IMR-90 (cell line): ENCODE results near the gene PITPNC1. TPM values are rescaled to one million over a fixed set of nuclear protein-coding genes. Genes with fewer than 3 reads are reported as not detected.

Experiments used
- ATAC-seq: fragments of 200-7000 bp; cut with Tn5 transposase; 2 replicates; pipeline ENCODE4 v1.9.1; 2020; ENCODE audit warnings: low read depth, mild to moderate bottlenecking, moderate library complexity
- BruUV-seq: library from RNA; stranded (reverse); fragments of 400-500 nt; replicated peaks from 2 replicates; lab custom pipeline; 2021; lab: Mats Ljungman, UMichigan
- CTCF ChIA-PET: fragments of 300-600 bp; formaldehyde crosslinking; extraction: SDS; loops from one replicate; lab custom pipeline; 2021; ENCODE audit warnings: antibody characterized with exemption; lab: Yijun Ruan, JAX
- POLR2A ChIA-PET: fragments of 300-600 bp; sonication (Branson Sonifier 250); formaldehyde crosslinking; loops from one replicate; lab custom pipeline; 2022; ENCODE audit warnings: antibody characterized with exemption; ENCODE audit not compliant: unreplicated experiment; lab: Charles Lee
- DNase-seq: peaks from one replicate; pipeline ENCODE4 v3.0.0; 2013
- H2AFZ ChIP-seq: replicated peaks from 2 replicates; pipeline ENCODE3; 2013; ENCODE audit warnings: low read length, mild to moderate bottlenecking; ENCODE audit not compliant: poor library complexity
- H2AK5ac ChIP-seq: 2 replicates; pipeline ENCODE4 v1.6.1; 2013; ENCODE audit warnings: low read depth, low read length, inconsistent platforms
- H2AK9ac ChIP-seq: replicated peaks from 2 replicates; pipeline ENCODE3; 2013; ENCODE audit warnings: mild to moderate bottlenecking, low read depth, low read length, moderate library complexity; ENCODE audit not compliant: poor library complexity
- H2BK120ac ChIP-seq: 2 replicates; pipeline ENCODE4 v1.6.1; 2013; ENCODE audit warnings: low read depth, low read length, inconsistent platforms
- H2BK15ac ChIP-seq: 3 replicates; pipeline ENCODE4 v1.6.1; 2013; ENCODE audit warnings: low read depth, low read length, inconsistent platforms
- H2BK20ac ChIP-seq: 2 replicates; pipeline ENCODE4 v1.6.1; 2013; ENCODE audit warnings: low read depth, mild to moderate bottlenecking, inconsistent platforms, low read length, moderate library complexity
- H2BK5ac ChIP-seq: 2 replicates; pipeline ENCODE4 v1.6.1; 2013; ENCODE audit warnings: mild to moderate bottlenecking, low read depth, low read length, inconsistent platforms; ENCODE audit not compliant: poor library complexity, severe bottlenecking
- H3K14ac ChIP-seq: replicated peaks from 2 replicates; pipeline ENCODE4 v1.6.1; 2013; ENCODE audit warnings: low read depth, low read length, inconsistent platforms
- H3K18ac ChIP-seq: 2 replicates; pipeline ENCODE4 v1.6.1; 2013; ENCODE audit warnings: low read depth, low read length, control low read depth
- H3K23ac ChIP-seq: 2 replicates; pipeline ENCODE4 v1.6.1; 2013; ENCODE audit warnings: low read depth, low read length, inconsistent platforms
- H3K27ac ChIP-seq: 2 replicates; pipeline ENCODE4 v1.5.1; 2013; ENCODE audit warnings: mild to moderate bottlenecking, control low read depth, low read length; ENCODE audit not compliant: insufficient read depth
- H3K27me3 ChIP-seq: 2 replicates; pipeline ENCODE4 v1.6.1; 2013; ENCODE audit warnings: low read length; ENCODE audit not compliant: control insufficient read depth, insufficient read depth
- H3K36me3 ChIP-seq: 2 replicates; pipeline ENCODE4 v1.6.1; 2013; ENCODE audit warnings: low read length, mixed read lengths; ENCODE audit not compliant: control insufficient read depth, insufficient read depth
- H3K4ac ChIP-seq: 2 replicates; pipeline ENCODE4 v1.6.1; 2013; ENCODE audit warnings: low read depth, low read length, inconsistent platforms
- H3K4me1 ChIP-seq: 2 replicates; pipeline ENCODE4 v1.6.1; 2013; ENCODE audit warnings: low read length, mixed read lengths; ENCODE audit not compliant: control insufficient read depth, insufficient read depth
- H3K4me2 ChIP-seq: 2 replicates; pipeline ENCODE4 v1.6.1; 2013; ENCODE audit warnings: low read depth, mild to moderate bottlenecking, control low read depth, low read length, moderate library complexity
- H3K4me3 ChIP-seq: 2 replicates; pipeline ENCODE4 v1.5.1; 2013; ENCODE audit warnings: low read depth, mild to moderate bottlenecking, control low read depth, low read length, moderate library complexity; ENCODE audit not compliant: insufficient read depth
- H3K56ac ChIP-seq: 2 replicates; pipeline ENCODE4 v1.6.1; 2013; ENCODE audit warnings: low read length, inconsistent platforms; ENCODE audit not compliant: insufficient read depth; ENCODE audit errors: extremely low read depth
- H3K79me1 ChIP-seq, 2 experiments: 2 replicates each; pipeline ENCODE4 v1.6.1; 2013; ENCODE audit warnings: low read length in 2 of 2, inconsistent platforms in 1 of 2, low read depth in 1 of 2
- H3K9ac ChIP-seq: 2 replicates; pipeline ENCODE4 v1.6.1; 2013; ENCODE audit warnings: low read depth, low read length, control low read depth
- H3K9me1 ChIP-seq: 2 replicates; pipeline ENCODE4 v1.6.1; 2013; ENCODE audit warnings: low read length, inconsistent platforms; ENCODE audit not compliant: insufficient read depth
- H3K9me3 ChIP-seq: 2 replicates; pipeline ENCODE4 v1.6.1; 2013; ENCODE audit warnings: low read length; ENCODE audit not compliant: control insufficient read depth, insufficient read depth
- H4K20me1 ChIP-seq: 2 replicates; pipeline ENCODE4 v1.6.1; 2013; ENCODE audit warnings: low read length, inconsistent platforms; ENCODE audit not compliant: insufficient read depth
- H4K5ac ChIP-seq: 2 replicates; pipeline ENCODE4 v1.6.1; 2013; ENCODE audit warnings: mild to moderate bottlenecking, low read depth, low read length, control low read depth
- H4K8ac ChIP-seq, 2 experiments: 2 replicates each; pipeline ENCODE4 v1.6.1; 2013; ENCODE audit warnings: low read depth in 2 of 2, low read length in 2 of 2, control low read depth in 1 of 2, inconsistent platforms in 1 of 2
- H4K91ac ChIP-seq: 2 replicates; pipeline ENCODE4 v1.6.1; 2013; ENCODE audit warnings: low read depth, low read length, inconsistent platforms; ENCODE audit not compliant: insufficient read depth
- BHLHE40 ChIP-seq: fragments of 150-350 bp; IDR thresholded peaks from 2 replicates; pipeline ENCODE4 v1.6.1; 2016; ENCODE audit warnings: mild to moderate bottlenecking, low read depth, low read length
- CTCF ChIP-seq: conservative IDR thresholded peaks from 2 replicates; pipeline ENCODE4 v1.5.1; 2012; ENCODE audit warnings: mild to moderate bottlenecking, low read depth, low read length, improper control_type of control experiment
- FOS ChIP-seq: fragments of 150-350 bp; IDR thresholded peaks from 2 replicates; pipeline ENCODE4 v1.6.1; 2016; ENCODE audit warnings: low read depth, low read length
- MXI1 ChIP-seq: IDR thresholded peaks from 2 replicates; pipeline ENCODE4 v1.6.1; 2012; ENCODE audit warnings: low read depth, mild to moderate bottlenecking, low read length, moderate library complexity, borderline replicate concordance
- NFE2L2 ChIP-seq: fragments of 150-350 bp; IDR thresholded peaks from 2 replicates; pipeline ENCODE4 v1.6.1; 2016; ENCODE audit warnings: low read depth, mild to moderate bottlenecking, low read length
- POLR2A ChIP-seq: IDR thresholded peaks from 2 replicates; pipeline ENCODE4 v1.6.1; 2012; ENCODE audit warnings: mild to moderate bottlenecking, low read depth, low read length
- RAD21 ChIP-seq: IDR thresholded peaks from 2 replicates; pipeline ENCODE4 v1.6.1; 2012; ENCODE audit warnings: low read length, improper control_type of control experiment
- RCOR1 ChIP-seq: IDR thresholded peaks from 2 replicates; pipeline ENCODE4 v1.6.1; 2012; ENCODE audit warnings: mild to moderate bottlenecking, low read length, improper control_type of control experiment; ENCODE audit not compliant: insufficient replicate concordance
- SMC3 ChIP-seq: fragments of 150-350 bp; IDR thresholded peaks from 2 replicates; pipeline ENCODE4 v1.6.1; 2016; ENCODE audit warnings: low read depth, mild to moderate bottlenecking, antibody characterized with exemption, low read length, moderate library complexity
- WGBS, 2 experiments: methylation state at CpG; one replicate each; pipeline versions ENCODE4 v1.1.5 to v1.1.7; 2013; ENCODE audit warnings: missing lambda C conversion rate in 2 of 2; ENCODE audit not compliant: insufficient read length in 1 of 2; ENCODE audit errors: extremely low coverage in 2 of 2; 5-methylcytosine and 5-hydroxymethylcytosine counted together
- dilution Hi-C: fragments of 300-500 bp; cut with HindIII; formaldehyde crosslinking; loops from one replicate; pipeline ENCODE4 v1.14.3; 2018; ENCODE audit warnings: low sequenced_read_pairs; ENCODE audit not compliant: unreplicated experiment
- in situ Hi-C: fragments of 300-500 bp; cut with MboI; formaldehyde crosslinking; loops from 3 replicates; pipeline ENCODE4 v1.14.3; 2019; ENCODE audit warnings: low sequenced_read_pairs, inconsistent platforms, mixed read lengths
- intact Hi-C: fragments of 100-400 bp; cut with micrococcal nuclease; formaldehyde crosslinking; loops from 2 replicates; pipeline ENCODE4 v1.10.0; 2022
- polyA plus RNA-seq, 3 experiments: library from polyadenylated mRNA; depleted of rRNA; stranded (reverse); fragments of >200 nt; gene quantifications; 2 replicates each; pipeline ENCODE4 v1.2.3, GENCODE V29; 2012; ENCODE audit warnings: low replicate concordance in 1 of 3
- total RNA-seq: library from RNA; depleted of rRNA; stranded (reverse); fragments of >200 nt; gene quantifications from 2 replicates; pipeline ENCODE4 v1.2.3, GENCODE V29; 2012
- TF ChIP-seq, protein P1 (sequence below): fragments of 150-350 bp; IDR thresholded peaks from 2 replicates; pipeline ENCODE4 v1.6.1; 2017; ENCODE audit warnings: mild to moderate bottlenecking, antibody characterized with exemption, low read length, low read depth

PITPNC1 gene
- total and polyA plus RNA-seq, 2 of the 4 experiments (the other 2 are of a cell fraction) = 4.1 TPM

DNA sequence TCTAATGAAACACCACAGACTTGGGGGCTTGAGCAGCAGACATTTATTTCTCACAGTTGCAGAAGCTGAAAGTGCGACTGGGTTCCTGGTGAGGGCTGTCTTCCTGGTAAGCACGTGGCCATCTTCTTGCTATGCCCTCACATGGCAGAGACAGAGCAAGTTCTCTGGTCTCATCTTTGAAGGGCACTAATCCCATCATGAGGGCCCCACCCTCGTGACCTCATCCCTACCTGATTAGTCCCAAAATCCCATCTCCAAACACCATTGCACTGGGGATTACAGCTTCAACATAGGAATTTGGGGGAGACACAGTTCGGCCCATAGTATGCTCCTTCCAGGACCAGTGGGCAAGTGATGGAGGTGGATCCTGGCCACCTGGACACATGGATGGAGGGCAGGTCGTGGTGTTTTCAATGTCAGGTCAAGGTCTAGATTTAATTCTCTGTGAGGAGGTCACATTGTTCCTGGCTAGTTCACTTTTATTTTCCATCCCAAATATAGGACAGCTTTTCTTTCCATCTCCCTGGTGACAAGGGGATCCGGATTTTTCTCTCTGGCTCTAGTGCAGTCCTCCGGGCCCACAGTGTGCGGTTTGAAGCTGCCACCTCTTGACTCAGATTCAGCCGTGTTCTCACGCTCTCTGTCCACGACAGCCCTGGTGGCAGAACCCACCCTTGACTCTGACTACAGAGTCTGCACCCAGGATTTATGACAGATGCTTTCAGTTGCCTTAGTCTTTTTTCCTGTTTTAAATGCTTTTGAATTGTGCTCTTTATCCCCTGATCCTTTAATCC lies 180.2 kb downstream of the PITPNC1 start:
- Histone ChIP-seq H3K4me3 (no peak overlapping the region), H3K14ac (no peak overlapping the region), H3K18ac (no peak overlapping the region), H2AK5ac (no peak overlapping the region), H2BK15ac (no peak overlapping the region), H2BK120ac (no peak overlapping the region), H3K4me1 (no peaks in the 10 kb centered on the region; the same call in 1 of the 2 replicates), H2BK5ac (no peak overlapping the region), H3K9ac (no peak overlapping the region), H3K27me3 (no peaks in the 10 kb centered on the region), H3K9me3 (no peaks in the 10 kb centered on the region), H3K56ac (no peak overlapping the region), H4K91ac (no peak overlapping the region), H3K4me2 (no peak overlapping the region), H3K27ac (no peak overlapping the region), H2BK20ac (no peak overlapping the region), H3K79me1 (no peaks in the 10 kb centered on the region; a peak in 2 of 4 replicates), H4K8ac (no peak overlapping the region), H3K23ac (no peak overlapping the region), H4K5ac (no peak overlapping the region), H3K36me3 (no peaks in the 10 kb centered on the region), H2AFZ (no peak overlapping the region), H4K20me1 (no peaks in the 10 kb centered on the region), H3K9me1 (no peaks in the 10 kb centered on the region), H2AK9ac (no peak overlapping the region), H3K4ac (no peak overlapping the region)
- dilution Hi-C loops (no loop called here), in situ Hi-C loops (no loop called here), intact Hi-C loops (no loop called here)
- whole genome bisulfite sequencing, 2 experiments = 95% methylated on average over 4 of the region's 11 CpGs; no CpG with 5 or more reads in 1 of the 2 experiments
- POLR2A ChIA-PET = no interaction called here
- TF ChIP-seq SMC3 = no peak
- TF ChIP-seq RCOR1 = no peak
- no peak for TF ChIP-seq FOS
- no peak for TF ChIP-seq MXI1
- TF ChIP-seq NFE2L2 = no peak
- TF ChIP-seq, protein P1, sequence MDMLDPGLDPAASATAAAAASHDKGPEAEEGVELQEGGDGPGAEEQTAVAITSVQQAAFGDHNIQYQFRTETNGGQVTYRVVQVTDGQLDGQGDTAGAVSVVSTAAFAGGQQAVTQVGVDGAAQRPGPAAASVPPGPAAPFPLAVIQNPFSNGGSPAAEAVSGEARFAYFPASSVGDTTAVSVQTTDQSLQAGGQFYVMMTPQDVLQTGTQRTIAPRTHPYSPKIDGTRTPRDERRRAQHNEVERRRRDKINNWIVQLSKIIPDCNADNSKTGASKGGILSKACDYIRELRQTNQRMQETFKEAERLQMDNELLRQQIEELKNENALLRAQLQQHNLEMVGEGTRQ = no peak
- TF ChIP-seq CTCF = no peak
- no peak for TF ChIP-seq RAD21
- no peak for TF ChIP-seq BHLHE40
- TF ChIP-seq POLR2A = no peak
- ATAC-seq = no peak
- no TSS peak for BruUV-seq
- DNase-seq = no peak
- CTCF ChIA-PET = no interaction called here
